Activated CD4-positive, alpha-beta T cell treated with anti-CD3 and anti-CD28 coated beads for 48 hours (primary cell): ENCODE data around the gene MAPK12.
A peak's percentile ranks its signal among the peaks of the same experiment; 100 is the strongest.
"Not testable (repeated sequence)": the region's sequence is repeated elsewhere in the genome, so short reads cannot be mapped to it uniquely, and the experiment has no call there.

ENCODE experiments used
- DNase-seq: peaks from one replicate; pipeline ENCODE4 v3.0.0-alpha.2; 2020

MAPK12 gene

DNA sequence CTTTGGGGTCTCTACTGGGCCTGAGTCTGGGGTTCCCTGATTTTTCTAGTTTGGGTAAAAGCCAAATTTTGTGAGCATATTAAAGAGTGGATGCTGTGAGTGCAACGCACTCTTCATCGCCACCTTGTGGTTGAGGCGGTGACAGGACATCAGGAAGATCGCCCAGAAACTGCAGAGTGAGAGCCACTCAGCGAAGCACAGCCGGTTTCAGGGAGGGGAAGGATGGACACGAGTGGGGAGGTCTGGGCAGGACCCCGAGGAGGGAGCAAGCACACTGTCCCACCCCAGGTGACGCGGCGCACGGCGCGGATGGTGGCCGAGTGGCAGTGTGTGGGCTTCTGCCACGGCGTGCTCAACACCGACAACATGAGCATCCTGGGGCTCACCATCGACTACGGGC lies 51.6 kb downstream of the MAPK12 start:
- peak; percentile 81 for DNase-seq

DNA sequence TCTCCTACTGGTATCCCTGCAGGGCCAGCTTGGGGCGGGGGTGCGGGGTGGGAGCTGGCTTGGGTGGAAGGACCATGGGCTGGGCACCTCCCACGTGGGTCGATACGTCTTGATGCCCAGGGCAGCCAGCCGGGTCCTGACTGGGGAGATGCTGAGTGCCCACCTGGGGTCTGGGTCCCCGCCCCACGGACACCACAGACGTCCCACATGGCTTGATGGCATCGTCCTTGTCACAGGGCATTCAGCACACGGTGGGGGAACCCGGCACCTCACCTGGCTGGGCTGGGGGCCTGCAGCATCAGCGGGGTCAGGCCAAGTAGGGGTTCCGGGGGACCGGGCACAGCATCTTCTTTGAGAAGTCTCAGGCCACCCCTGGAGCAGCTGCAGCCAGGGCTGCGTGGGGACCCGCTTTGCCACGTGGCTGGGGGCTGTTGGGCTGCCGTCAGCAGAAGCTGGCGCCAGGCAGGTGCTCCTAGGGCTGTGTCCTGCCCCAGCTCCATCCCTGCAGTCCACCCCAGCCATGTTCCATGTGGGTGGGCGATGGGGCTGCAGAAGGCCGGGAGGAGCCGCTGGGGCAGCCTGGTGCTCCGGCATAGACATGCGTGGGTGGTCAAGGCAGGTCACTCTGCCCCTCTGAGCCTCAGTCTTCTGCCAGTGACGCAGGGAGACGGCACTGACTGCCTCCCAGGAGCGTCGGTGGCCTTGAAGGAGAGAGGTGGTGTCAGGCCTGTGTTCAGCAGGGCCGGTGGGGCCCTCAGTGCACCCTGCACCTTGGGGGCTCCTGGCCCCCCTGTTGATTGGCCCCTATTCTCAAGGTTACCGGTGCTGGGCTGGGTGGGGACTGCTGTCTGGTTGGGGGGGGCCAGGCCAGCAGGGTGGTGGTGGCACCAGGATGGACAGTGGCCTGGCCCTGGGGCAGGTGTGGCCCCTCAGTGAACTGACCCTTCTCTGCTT lies 52.3 kb downstream of the MAPK12 start:
- DNase-seq, result no peak

DNA sequence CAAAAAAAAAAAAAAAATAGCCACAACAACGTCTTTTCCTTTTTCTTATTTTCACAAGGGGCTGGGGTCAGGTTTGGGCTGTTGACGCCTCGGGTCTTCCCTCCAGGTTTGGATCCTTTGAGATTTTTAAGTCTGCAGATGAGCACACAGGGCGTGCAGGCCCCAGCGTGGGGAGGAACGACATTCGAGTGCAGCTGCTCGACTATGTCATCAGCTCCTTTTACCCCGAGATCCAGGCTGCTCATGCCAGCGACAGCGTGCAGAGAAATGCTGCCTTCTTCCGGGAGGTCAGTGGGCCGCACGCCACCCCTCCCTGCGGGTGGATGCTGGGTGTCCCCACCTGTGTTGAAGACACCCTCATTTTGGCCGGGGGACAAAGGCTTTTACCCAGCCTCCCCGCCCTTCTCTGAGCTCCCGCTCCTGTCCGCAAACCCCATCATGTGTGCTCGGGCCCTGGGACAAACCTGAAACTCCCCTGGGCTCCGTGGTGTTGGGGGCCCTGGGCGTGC lies 53.0 kb downstream of the MAPK12 start:
- no peak for DNase-seq

DNA sequence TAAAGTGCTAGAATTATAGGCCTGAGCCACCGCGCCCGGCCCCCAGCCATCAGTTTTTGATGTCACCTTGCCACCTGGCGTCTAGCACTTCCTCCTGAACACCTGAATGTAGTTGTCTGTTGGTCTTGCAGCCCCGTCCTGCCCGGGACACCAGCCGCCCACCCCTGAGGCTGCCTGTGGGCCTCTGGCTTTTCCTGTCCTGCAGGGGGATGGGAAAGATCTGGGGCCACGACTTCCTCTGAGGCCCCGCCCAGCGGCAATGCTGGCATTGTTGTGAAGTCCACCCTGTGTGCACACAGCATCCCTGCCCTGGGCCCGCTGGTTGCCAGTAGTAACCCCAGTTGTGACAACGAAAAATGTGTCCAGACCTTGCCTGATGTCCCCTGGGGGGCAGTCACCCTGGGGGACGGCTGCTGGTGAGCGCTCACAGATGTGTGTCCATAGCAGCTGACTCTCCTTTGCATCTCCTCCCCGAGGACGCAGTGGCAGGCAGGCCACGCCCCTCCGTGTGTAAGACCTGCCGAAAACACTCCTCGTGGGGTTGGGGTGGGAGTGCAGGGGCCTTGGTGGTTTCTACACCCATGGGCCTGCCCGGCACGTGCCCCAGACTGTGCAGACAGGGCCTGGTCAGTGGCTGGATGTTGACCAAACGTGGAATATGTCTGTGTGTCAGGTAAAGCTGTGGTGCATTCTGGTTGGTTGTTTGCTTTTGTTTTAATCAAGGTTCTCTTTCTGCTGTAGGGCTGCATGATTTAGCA lies 53.9 kb downstream of the MAPK12 start:
- DNase-seq, result no peak

DNA sequence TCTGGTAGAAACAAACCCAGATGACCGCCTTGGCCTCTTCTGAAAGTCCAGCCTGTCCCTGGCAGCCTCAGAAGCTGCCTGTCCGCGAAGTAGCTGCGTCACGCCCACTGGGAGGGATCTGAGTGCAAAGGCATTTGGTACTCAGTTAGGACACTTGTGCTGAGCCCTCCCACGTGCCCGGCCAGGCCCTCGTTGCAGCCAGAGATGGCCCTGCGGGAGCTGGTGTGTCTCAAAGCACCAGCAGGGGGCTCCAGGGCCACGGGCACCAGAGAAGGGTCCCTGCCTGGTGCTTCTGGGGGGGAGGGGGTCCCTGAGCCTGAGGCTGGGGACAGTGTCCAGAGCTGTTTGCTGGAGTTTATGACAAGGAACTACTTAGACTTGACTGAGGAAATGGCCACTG lies 54.9 kb downstream of the MAPK12 start:
- DNase-seq, result no peak

DNA sequence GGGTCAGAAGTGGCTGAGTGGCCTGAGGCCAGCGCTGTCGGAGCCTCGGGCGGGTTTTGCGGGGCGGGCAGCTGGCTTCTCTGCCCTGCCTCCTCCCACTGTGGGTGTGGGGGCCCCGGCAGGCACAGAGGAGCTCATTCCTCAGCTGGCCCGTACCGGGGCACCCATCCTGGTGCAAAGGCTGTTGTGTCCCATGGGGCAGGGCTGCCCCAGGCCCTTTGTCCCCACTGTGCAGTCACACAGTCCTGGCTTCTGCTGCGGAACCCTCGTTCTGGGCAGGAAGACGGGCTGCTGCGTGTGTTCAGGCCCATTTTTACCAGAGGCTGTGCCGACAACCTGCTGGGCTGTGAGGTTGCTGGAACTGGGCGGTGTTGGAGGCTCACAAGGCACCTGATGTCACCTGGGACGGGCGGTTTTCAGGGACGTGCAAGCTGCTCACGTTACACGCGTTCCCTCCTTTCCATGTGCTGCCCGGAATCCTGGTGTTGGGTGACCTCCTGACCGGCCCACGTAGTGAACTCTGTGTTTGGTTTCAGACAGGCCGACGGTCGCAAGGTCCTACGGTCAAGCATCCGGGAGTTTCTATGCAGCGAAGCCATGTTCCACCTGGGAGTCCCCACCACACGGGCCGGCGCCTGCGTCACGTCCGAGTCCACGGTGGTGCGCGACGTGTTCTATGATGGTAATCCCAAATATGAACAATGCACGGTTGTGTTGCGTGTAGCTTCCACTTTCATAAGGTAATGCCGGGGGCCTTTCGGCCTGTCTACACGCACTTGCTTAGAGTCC lies 55.5 kb downstream of the MAPK12 start:
- no peak for DNase-seq

DNA sequence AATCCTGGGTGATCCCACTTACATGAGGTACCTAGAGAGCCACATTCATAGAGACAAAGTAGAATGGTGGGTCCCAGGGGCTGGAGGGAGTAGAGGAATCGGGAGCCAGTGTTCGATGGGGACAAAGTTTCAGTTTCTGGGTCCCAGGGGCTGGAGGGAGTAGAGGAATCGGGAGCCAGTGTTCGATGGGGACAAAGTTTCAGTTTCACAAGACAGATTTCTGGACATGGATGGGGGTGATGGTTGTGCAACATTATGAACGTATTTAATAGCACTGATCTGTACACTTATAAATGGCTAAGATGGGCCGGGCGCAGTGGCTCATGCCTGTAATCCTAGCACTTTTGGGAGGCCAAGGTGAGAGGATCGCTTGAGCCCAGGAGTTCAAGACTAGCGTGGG lies 56.5 kb downstream of the MAPK12 start:
- not testable (repeated sequence) for DNase-seq

DNA sequence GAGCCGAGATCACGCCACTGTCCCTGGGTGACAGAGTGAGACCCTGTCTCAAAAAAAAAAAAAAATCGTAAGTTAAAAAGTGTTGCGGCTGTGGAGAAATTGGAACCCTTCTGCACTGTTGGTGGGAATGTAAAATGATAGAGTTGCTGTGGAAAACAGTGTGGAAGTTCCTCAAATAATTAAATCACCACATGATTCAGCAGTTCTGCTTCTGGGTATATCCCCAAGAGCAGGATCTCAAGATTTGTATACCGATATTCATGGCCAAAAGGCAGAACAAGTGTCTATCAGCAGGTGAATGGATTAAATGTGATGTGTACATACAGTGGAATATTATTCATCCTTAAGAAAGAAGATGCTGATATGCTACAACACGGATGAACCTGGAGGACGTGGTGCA lies 56.9 kb downstream of the MAPK12 start:
- DNase-seq, result no peak

DNA sequence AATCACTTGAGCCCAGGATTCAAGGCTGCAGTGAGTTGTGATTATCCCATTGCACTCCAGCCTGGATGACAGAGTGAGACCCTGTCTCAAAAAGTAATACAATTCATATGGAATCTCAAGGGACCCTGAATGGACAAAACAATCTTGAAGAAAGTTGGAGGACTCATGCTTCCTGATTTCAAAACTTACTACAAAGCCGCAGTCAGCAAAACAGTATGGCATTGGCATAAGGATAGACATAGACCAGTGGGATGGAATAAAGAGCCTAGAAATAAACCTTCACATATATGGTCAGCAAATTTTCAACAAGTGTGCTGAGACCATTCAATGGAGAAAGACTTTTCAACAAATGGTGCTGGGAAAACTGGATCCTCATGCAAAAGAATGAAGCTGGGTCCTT lies 58.2 kb downstream of the MAPK12 start:
- no peak for DNase-seq
